ENCODE measurements around the gene MAGI2.

MAGI2 gene

GRCh38 chr7:78389022-78389421 lies 1064.4 kb downstream of the MAGI2 start:
- Histone ChIP-seq H3K27me3 (ENCODE audit: control insufficient read depth in 1 of 2, insufficient read depth in 1 of 2, low read length in 2 of 2) (no peaks in the 10 kb centered on the region), H2BK12ac (ENCODE audit: low read length in 2 of 2) (no peak overlapping the region), H3K36me3 (ENCODE audit: control insufficient read depth in 1 of 2, insufficient read depth in 2 of 2, low read depth in 1 of 2, low read length in 2 of 2) (no peaks in the 10 kb centered on the region), H2AK5ac (ENCODE audit: low read length, severe bottlenecking) (no peak overlapping the region), H4K91ac (ENCODE audit: low read length) (no peak overlapping the region), H3K4me3 (ENCODE audit: insufficient read depth in 1 of 2, low read depth in 1 of 2, low read length in 2 of 2) (no peak overlapping the region), H3K4ac (ENCODE audit: low read depth in 1 of 2, low read length in 2 of 2) (no peak overlapping the region), H3K23ac (ENCODE audit: low read length in 2 of 2) (no peak overlapping the region), H3K9ac (ENCODE audit: low read length) (no peak overlapping the region), H3K14ac (ENCODE audit: low read length in 2 of 2) (no peak overlapping the region), H2AFZ (ENCODE audit: low read depth, low read length) (no peak overlapping the region), H2BK15ac (ENCODE audit: low read depth, poor library complexity, severe bottlenecking) (no peak overlapping the region), H2BK120ac (ENCODE audit: low read depth, low read length) (no peak overlapping the region), H3K27ac (ENCODE audit: low read length, poor library complexity, severe bottlenecking) (no peak overlapping the region), H3K9me3 (ENCODE audit: control insufficient read depth, low read length) (no peaks in the 10 kb centered on the region), H3K4me2 (ENCODE audit: low read length, poor library complexity, severe bottlenecking) (no peak overlapping the region), H3K79me1 (replicated peaks; ENCODE audit: low read length, poor library complexity, severe bottlenecking) (no peaks in the 10 kb centered on the region), H4K8ac (ENCODE audit: low read length) (no peak overlapping the region), H3K18ac (ENCODE audit: low read depth in 1 of 2, low read length in 2 of 2) (no peak overlapping the region), H3K4me1 (ENCODE audit: control insufficient read depth, insufficient read depth, low read depth, low read length) (no peaks in the 10 kb centered on the region), H2BK5ac (ENCODE audit: low read depth, low read length, poor library complexity, severe bottlenecking) (no peak overlapping the region)
- no peak for DNase-seq
- WGBS: 85% methylated on average over 4 of the region's 4 CpGs

GRCh38 chr7:78386520-78386919 lies 1066.9 kb downstream of the MAGI2 start:
- WGBS: 100% methylated on average over 1 of the region's 2 CpGs
- no peak overlapping the region for H3K27ac ChIP-seq (ENCODE audit: low read length, poor library complexity, severe bottlenecking)

GRCh38 chr7:78383096-78383880 lies 1070.2 kb downstream of the MAGI2 start:
- no peak overlapping the region for H4K91ac ChIP-seq (ENCODE audit: low read length)
- no peak overlapping the region for H3K4me3 ChIP-seq (ENCODE audit: insufficient read depth in 1 of 2, low read depth in 1 of 2, low read length in 2 of 2)
- no peak overlapping the region for H3K18ac ChIP-seq (ENCODE audit: low read depth in 1 of 2, low read length in 2 of 2)
- no peak overlapping the region for H3K9ac ChIP-seq (ENCODE audit: low read length)
- DNase-seq: no peak
- H2BK15ac ChIP-seq (ENCODE audit: low read depth, poor library complexity, severe bottlenecking): no peak overlapping the region
- H3K4me2 ChIP-seq (ENCODE audit: low read length, poor library complexity, severe bottlenecking): no peak overlapping the region
- H2BK12ac ChIP-seq (ENCODE audit: low read length in 2 of 2): no peak overlapping the region
- no peaks in the 10 kb centered on the region for H3K79me1 ChIP-seq (replicated peaks; ENCODE audit: low read length, poor library complexity, severe bottlenecking)
- no peak overlapping the region for H2AFZ ChIP-seq (ENCODE audit: low read depth, low read length)
- no peak overlapping the region for H3K23ac ChIP-seq (ENCODE audit: low read length in 2 of 2)
- H3K4me1 ChIP-seq (ENCODE audit: control insufficient read depth, insufficient read depth, low read depth, low read length): no peaks in the 10 kb centered on the region
- no peaks in the 10 kb centered on the region for H3K9me3 ChIP-seq (ENCODE audit: control insufficient read depth, low read length)
- H2BK120ac ChIP-seq (ENCODE audit: low read depth, low read length): no peak overlapping the region
- no peak overlapping the region for H2AK5ac ChIP-seq (ENCODE audit: low read length, severe bottlenecking)
- no peak overlapping the region for H2BK5ac ChIP-seq (ENCODE audit: low read depth, low read length, poor library complexity, severe bottlenecking)
- H3K14ac ChIP-seq (ENCODE audit: low read length in 2 of 2): no peak overlapping the region
- no peaks in the 10 kb centered on the region for H3K27me3 ChIP-seq (ENCODE audit: control insufficient read depth in 1 of 2, insufficient read depth in 1 of 2, low read length in 2 of 2)
- H3K4ac ChIP-seq (ENCODE audit: low read depth in 1 of 2, low read length in 2 of 2): no peak overlapping the region
- 88% methylated on average over 4 of the region's 4 CpGs for WGBS
- no peak overlapping the region for H4K8ac ChIP-seq (ENCODE audit: low read length)
- H3K36me3 ChIP-seq (ENCODE audit: control insufficient read depth in 1 of 2, insufficient read depth in 2 of 2, low read depth in 1 of 2, low read length in 2 of 2): no peaks in the 10 kb centered on the region
- H3K27ac ChIP-seq (ENCODE audit: low read length, poor library complexity, severe bottlenecking): no peak overlapping the region

More at GRCh38 chr7:78386520-78386919, 1066.9 kb downstream of the MAGI2 start:
- Histone ChIP-seq H2BK12ac (ENCODE audit: low read length in 2 of 2) (no peak overlapping the region), H3K14ac (ENCODE audit: low read length in 2 of 2) (no peak overlapping the region), H3K4me1 (ENCODE audit: control insufficient read depth, insufficient read depth, low read depth, low read length) (no peaks in the 10 kb centered on the region), H3K9ac (ENCODE audit: low read length) (no peak overlapping the region), H3K36me3 (ENCODE audit: control insufficient read depth in 1 of 2, insufficient read depth in 2 of 2, low read depth in 1 of 2, low read length in 2 of 2) (no peaks in the 10 kb centered on the region), H4K8ac (ENCODE audit: low read length) (no peak overlapping the region), H3K27me3 (ENCODE audit: control insufficient read depth in 1 of 2, insufficient read depth in 1 of 2, low read length in 2 of 2) (no peaks in the 10 kb centered on the region), H2BK120ac (ENCODE audit: low read depth, low read length) (no peak overlapping the region), H3K79me1 (replicated peaks; ENCODE audit: low read length, poor library complexity, severe bottlenecking) (no peaks in the 10 kb centered on the region), H2BK5ac (ENCODE audit: low read depth, low read length, poor library complexity, severe bottlenecking) (no peak overlapping the region), H3K23ac (ENCODE audit: low read length in 2 of 2) (no peak overlapping the region), H4K91ac (ENCODE audit: low read length) (no peak overlapping the region), H2AFZ (ENCODE audit: low read depth, low read length) (no peak overlapping the region), H3K9me3 (ENCODE audit: control insufficient read depth, low read length) (no peaks in the 10 kb centered on the region), H3K4ac (ENCODE audit: low read depth in 1 of 2, low read length in 2 of 2) (no peak overlapping the region), H3K4me3 (ENCODE audit: insufficient read depth in 1 of 2, low read depth in 1 of 2, low read length in 2 of 2) (no peak overlapping the region), H3K18ac (ENCODE audit: low read depth in 1 of 2, low read length in 2 of 2) (no peak overlapping the region), H2AK5ac (ENCODE audit: low read length, severe bottlenecking) (no peak overlapping the region), H2BK15ac (ENCODE audit: low read depth, poor library complexity, severe bottlenecking) (no peak overlapping the region), H3K4me2 (ENCODE audit: low read length, poor library complexity, severe bottlenecking) (no peak overlapping the region)
- no peak for DNase-seq

GRCh38 chr7:78379148-78379547 lies 1074.3 kb downstream of the MAGI2 start:
- no peak overlapping the region for H2AFZ ChIP-seq (ENCODE audit: low read depth, low read length)
- H3K4me1 ChIP-seq (ENCODE audit: control insufficient read depth, insufficient read depth, low read depth, low read length): no peaks in the 10 kb centered on the region
- no peak overlapping the region for H3K14ac ChIP-seq (ENCODE audit: low read length in 2 of 2)
- no peak overlapping the region for H3K23ac ChIP-seq (ENCODE audit: low read length in 2 of 2)
- H3K18ac ChIP-seq (ENCODE audit: low read depth in 1 of 2, low read length in 2 of 2): no peak overlapping the region
- H3K4me3 ChIP-seq (ENCODE audit: insufficient read depth in 1 of 2, low read depth in 1 of 2, low read length in 2 of 2): peak overlapping the region in 1 of 2 experiments; percentile 3
- no peak overlapping the region for H2BK15ac ChIP-seq (ENCODE audit: low read depth, poor library complexity, severe bottlenecking)
- H3K27ac ChIP-seq (ENCODE audit: low read length, poor library complexity, severe bottlenecking): no peak overlapping the region
- H3K27me3 ChIP-seq (ENCODE audit: control insufficient read depth in 1 of 2, insufficient read depth in 1 of 2, low read length in 2 of 2): no peaks in the 10 kb centered on the region
- H3K4me2 ChIP-seq (ENCODE audit: low read length, poor library complexity, severe bottlenecking): no peak overlapping the region
- no peaks in the 10 kb centered on the region for H3K79me1 ChIP-seq (replicated peaks; ENCODE audit: low read length, poor library complexity, severe bottlenecking)
- H4K91ac ChIP-seq (ENCODE audit: low read length): no peak overlapping the region
- no peak overlapping the region for H2BK12ac ChIP-seq (ENCODE audit: low read length in 2 of 2)
- H3K36me3 ChIP-seq (ENCODE audit: control insufficient read depth in 1 of 2, insufficient read depth in 2 of 2, low read depth in 1 of 2, low read length in 2 of 2): no peaks in the 10 kb centered on the region
- no peak overlapping the region for H4K8ac ChIP-seq (ENCODE audit: low read length)
- H3K9me3 ChIP-seq (ENCODE audit: control insufficient read depth, low read length): no peaks in the 10 kb centered on the region
- no peak overlapping the region for H2BK120ac ChIP-seq (ENCODE audit: low read depth, low read length)
- H3K4ac ChIP-seq (ENCODE audit: low read depth in 1 of 2, low read length in 2 of 2): no peak overlapping the region
- H2BK5ac ChIP-seq (ENCODE audit: low read depth, low read length, poor library complexity, severe bottlenecking): no peak overlapping the region
- peak; percentile 42 for DNase-seq
- WGBS: no CpG with 5 or more reads among the region's 1 CpG
- peak overlapping the region; percentile 67 for H3K9ac ChIP-seq (ENCODE audit: low read length)
- no peak overlapping the region for H2AK5ac ChIP-seq (ENCODE audit: low read length, severe bottlenecking)
